ENCODE data around the gene CCZ1. TPM values are rescaled to one million over a fixed set of nuclear protein-coding genes. Genes with fewer than 3 reads are reported as not detected.

CCZ1 gene
- total and polyA plus RNA-seq, 9 of the 15 experiments (the other 6 are each of a cell fraction or from before 2014, with no cell fraction given): 34.5 to 94.6 (median 78.1) TPM

DNA sequence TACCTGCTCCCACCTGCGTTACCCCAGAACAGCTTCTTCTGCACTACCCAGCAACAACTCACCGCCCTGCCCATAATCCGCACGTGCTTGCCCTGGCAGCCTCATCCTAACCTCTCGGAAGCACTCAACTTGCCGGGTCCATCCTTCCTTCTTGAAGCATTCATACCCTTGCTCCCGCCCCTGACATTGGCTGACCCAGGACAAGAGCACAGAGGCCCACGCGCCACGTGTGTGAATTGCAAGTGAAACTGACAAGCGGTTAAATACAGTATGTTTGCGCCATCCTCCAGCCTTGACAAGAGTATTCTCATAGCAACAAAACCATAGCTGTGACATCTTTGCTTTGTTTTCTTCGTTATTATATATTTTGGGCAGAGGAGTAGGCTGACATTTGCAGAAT lies 28.8 kb upstream of the CCZ1 start:
- ATAC-seq (no peak), DNase-seq (ENCODE audit: extremely low read depth in 1 of 4, low spot score in 3 of 4) (no peak), FAIRE-seq (no peak)
- Histone ChIP-seq H3K36me3 (ENCODE audit: control insufficient read depth, insufficient read depth, low read length) (no peaks in the 10 kb centered on the region), H2AFZ (ENCODE audit: low read depth, low read length) (no peak overlapping the region), H3K9ac (ENCODE audit: insufficient read depth in 1 of 2, low read depth in 2 of 2, low read length in 2 of 2) (no peak overlapping the region), H4K20me1 (replicated peaks; ENCODE audit: control insufficient read depth, insufficient read depth, low read length) (no peaks in the 10 kb centered on the region), H3K4me1 (replicated peaks in 1 of 2; ENCODE audit: control insufficient read depth in 2 of 2, insufficient read depth in 2 of 2, low read length in 2 of 2) (no peaks in the 10 kb centered on the region; a peak in 1 of 5 replicates), H3K27me3 (ENCODE audit: control insufficient read depth in 2 of 2, insufficient read depth in 2 of 2, low read length in 2 of 2) (peaks cover 6 to 21% of the 10 kb centered on the region in 2 experiments; a peak in 3 of 5 replicates), H3K4me2 (ENCODE audit: insufficient read depth, low read length) (no peak overlapping the region), H3K9me3 (replicated peaks; ENCODE audit: control insufficient read depth, insufficient read depth, low read depth, low read length) (no peaks in the 10 kb centered on the region), H3K27ac (ENCODE audit: extremely low read depth, low read depth, low read length) (no peak overlapping the region), H3K9me1 (ENCODE audit: control insufficient read depth, insufficient read depth, low read length) (no peaks in the 10 kb centered on the region), H3K79me2 (ENCODE audit: control insufficient read depth, insufficient read depth, low read length) (no peaks in the 10 kb centered on the region), H3K4me3 (no peak overlapping the region)
- intact Hi-C loops (cut with micrococcal nuclease) (no loop called here), in situ Hi-C loops (cut with MboI) (loop anchor here (25.0 kb wide), 1 partner anchor 118 kb away; no protein-coding TSS in a partner anchor)
- 16% methylated on average over 13 of the region's 13 CpGs for WGBS (ENCODE audit: insufficient coverage, low coverage, missing lambda C conversion rate)
- ChIA-PET CTCF (ENCODE audit: low intra/inter-chr PET ratio) (no interaction called here), POLR2A (no interaction called here)
- no TSS peak for BruUV-seq (replicated peaks)
- TF ChIP-seq SAP30 (IDR thresholded peaks at IDR 0.05; ENCODE audit: borderline replicate concordance, insufficient read depth, low read depth, low read length, poor library complexity, severe bottlenecking): no peak
- TF ChIP-seq, protein P1, sequence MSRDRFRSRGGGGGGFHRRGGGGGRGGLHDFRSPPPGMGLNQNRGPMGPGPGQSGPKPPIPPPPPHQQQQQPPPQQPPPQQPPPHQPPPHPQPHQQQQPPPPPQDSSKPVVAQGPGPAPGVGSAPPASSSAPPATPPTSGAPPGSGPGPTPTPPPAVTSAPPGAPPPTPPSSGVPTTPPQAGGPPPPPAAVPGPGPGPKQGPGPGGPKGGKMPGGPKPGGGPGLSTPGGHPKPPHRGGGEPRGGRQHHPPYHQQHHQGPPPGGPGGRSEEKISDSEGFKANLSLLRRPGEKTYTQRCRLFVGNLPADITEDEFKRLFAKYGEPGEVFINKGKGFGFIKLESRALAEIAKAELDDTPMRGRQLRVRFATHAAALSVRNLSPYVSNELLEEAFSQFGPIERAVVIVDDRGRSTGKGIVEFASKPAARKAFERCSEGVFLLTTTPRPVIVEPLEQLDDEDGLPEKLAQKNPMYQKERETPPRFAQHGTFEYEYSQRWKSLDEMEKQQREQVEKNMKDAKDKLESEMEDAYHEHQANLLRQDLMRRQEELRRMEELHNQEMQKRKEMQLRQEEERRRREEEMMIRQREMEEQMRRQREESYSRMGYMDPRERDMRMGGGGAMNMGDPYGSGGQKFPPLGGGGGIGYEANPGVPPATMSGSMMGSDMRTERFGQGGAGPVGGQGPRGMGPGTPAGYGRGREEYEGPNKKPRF (IDR thresholded peaks at IDR 0.05; ENCODE audit: low read depth, low read length): no peak
- TF ChIP-seq, protein P2, sequence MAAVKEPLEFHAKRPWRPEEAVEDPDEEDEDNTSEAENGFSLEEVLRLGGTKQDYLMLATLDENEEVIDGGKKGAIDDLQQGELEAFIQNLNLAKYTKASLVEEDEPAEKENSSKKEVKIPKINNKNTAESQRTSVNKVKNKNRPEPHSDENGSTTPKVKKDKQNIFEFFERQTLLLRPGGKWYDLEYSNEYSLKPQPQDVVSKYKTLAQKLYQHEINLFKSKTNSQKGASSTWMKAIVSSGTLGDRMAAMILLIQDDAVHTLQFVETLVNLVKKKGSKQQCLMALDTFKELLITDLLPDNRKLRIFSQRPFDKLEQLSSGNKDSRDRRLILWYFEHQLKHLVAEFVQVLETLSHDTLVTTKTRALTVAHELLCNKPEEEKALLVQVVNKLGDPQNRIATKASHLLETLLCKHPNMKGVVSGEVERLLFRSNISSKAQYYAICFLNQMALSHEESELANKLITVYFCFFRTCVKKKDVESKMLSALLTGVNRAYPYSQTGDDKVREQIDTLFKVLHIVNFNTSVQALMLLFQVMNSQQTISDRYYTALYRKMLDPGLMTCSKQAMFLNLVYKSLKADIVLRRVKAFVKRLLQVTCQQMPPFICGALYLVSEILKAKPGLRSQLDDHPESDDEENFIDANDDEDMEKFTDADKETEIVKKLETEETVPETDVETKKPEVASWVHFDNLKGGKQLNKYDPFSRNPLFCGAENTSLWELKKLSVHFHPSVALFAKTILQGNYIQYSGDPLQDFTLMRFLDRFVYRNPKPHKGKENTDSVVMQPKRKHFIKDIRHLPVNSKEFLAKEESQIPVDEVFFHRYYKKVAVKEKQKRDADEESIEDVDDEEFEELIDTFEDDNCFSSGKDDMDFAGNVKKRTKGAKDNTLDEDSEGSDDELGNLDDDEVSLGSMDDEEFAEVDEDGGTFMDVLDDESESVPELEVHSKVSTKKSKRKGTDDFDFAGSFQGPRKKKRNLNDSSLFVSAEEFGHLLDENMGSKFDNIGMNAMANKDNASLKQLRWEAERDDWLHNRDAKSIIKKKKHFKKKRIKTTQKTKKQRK (IDR thresholded peaks at IDR 0.05; ENCODE audit: borderline replicate concordance, low read depth, low read length): no peak
- TF ChIP-seq, protein P3, sequence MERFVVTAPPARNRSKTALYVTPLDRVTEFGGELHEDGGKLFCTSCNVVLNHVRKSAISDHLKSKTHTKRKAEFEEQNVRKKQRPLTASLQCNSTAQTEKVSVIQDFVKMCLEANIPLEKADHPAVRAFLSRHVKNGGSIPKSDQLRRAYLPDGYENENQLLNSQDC (CRISPR knock-in tag; IDR thresholded peaks at IDR 0.05): no peak
- TF ChIP-seq, protein P4, sequence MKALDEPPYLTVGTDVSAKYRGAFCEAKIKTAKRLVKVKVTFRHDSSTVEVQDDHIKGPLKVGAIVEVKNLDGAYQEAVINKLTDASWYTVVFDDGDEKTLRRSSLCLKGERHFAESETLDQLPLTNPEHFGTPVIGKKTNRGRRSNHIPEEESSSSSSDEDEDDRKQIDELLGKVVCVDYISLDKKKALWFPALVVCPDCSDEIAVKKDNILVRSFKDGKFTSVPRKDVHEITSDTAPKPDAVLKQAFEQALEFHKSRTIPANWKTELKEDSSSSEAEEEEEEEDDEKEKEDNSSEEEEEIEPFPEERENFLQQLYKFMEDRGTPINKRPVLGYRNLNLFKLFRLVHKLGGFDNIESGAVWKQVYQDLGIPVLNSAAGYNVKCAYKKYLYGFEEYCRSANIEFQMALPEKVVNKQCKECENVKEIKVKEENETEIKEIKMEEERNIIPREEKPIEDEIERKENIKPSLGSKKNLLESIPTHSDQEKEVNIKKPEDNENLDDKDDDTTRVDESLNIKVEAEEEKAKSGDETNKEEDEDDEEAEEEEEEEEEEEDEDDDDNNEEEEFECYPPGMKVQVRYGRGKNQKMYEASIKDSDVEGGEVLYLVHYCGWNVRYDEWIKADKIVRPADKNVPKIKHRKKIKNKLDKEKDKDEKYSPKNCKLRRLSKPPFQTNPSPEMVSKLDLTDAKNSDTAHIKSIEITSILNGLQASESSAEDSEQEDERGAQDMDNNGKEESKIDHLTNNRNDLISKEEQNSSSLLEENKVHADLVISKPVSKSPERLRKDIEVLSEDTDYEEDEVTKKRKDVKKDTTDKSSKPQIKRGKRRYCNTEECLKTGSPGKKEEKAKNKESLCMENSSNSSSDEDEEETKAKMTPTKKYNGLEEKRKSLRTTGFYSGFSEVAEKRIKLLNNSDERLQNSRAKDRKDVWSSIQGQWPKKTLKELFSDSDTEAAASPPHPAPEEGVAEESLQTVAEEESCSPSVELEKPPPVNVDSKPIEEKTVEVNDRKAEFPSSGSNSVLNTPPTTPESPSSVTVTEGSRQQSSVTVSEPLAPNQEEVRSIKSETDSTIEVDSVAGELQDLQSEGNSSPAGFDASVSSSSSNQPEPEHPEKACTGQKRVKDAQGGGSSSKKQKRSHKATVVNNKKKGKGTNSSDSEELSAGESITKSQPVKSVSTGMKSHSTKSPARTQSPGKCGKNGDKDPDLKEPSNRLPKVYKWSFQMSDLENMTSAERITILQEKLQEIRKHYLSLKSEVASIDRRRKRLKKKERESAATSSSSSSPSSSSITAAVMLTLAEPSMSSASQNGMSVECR (CRISPR knock-in tag; IDR thresholded peaks at IDR 0.05): no peak
- no peak for TF ChIP-seq GABPA (tag; conservative IDR thresholded peaks at IDR 0.05; ENCODE audit: low read depth)

All from K562 (cell line).